Inflammatory macrophage treated with lipopolysaccharide for 4 hours (primary cell): ENCODE data around the gene PYCARD.
"Not testable (repeated sequence)": the region's sequence is repeated elsewhere in the genome, so short reads cannot be mapped to it uniquely, and the experiment has no call there.

Experiments used
- DNase-seq: peaks from one replicate; pipeline ENCODE4 v3.0.0-alpha.2; 2020

Gene PYCARD

GRCh38 chr16:31202414-31203375 is at the start of gene PYCARD:
PYCARD (minus strand) TSS chr16:31202760; CDS start chr16:31202690, 70 bp downstream.
- DNase-seq: peak; percentile 77

- DNase-seq: no peak
These were observed 48.9 kb upstream of the PYCARD start for GRCh38 chr16:31251435-31251834.

- no peak for DNase-seq
These were observed 48.3 kb upstream of the PYCARD start for GRCh38 chr16:31250782-31251384.

- DNase-seq: no peak
These were observed 45.8 kb upstream of the PYCARD start for GRCh38 chr16:31248344-31248743.

- no peak for DNase-seq
These were observed 43.7 kb upstream of the PYCARD start for GRCh38 chr16:31246296-31246695.

- not testable (repeated sequence) for DNase-seq
These were observed 43.0 kb upstream of the PYCARD start for GRCh38 chr16:31245598-31245997.

GRCh38 chr16:31243734-31244670 is 41.4 kb upstream of the PYCARD start:
- peak; percentile 88 for DNase-seq

- DNase-seq: peak; percentile 73
These were observed 39.6 kb upstream of the PYCARD start for GRCh38 chr16:31242206-31242605.

GRCh38 chr16:31238041-31238440 is 35.5 kb upstream of the PYCARD start:
- DNase-seq: no peak

GRCh38 chr16:31229501-31229900 is 26.9 kb upstream of the PYCARD start:
- DNase-seq: no peak

GRCh38 chr16:31228206-31228605 is 25.6 kb upstream of the PYCARD start:
- no peak for DNase-seq

- no peak for DNase-seq
These were observed 22.6 kb upstream of the PYCARD start for GRCh38 chr16:31225193-31225592.

- DNase-seq: no peak
These were observed 21.8 kb upstream of the PYCARD start for GRCh38 chr16:31224092-31224955.

GRCh38 chr16:31223044-31223443 is 20.5 kb upstream of the PYCARD start:
- no peak for DNase-seq

- no peak for DNase-seq
These were observed 19.0 kb upstream of the PYCARD start for GRCh38 chr16:31221357-31222160.

GRCh38 chr16:31219154-31219741 is 16.7 kb upstream of the PYCARD start:
- DNase-seq: no peak

- no peak for DNase-seq
These were observed 14.6 kb upstream of the PYCARD start for GRCh38 chr16:31217136-31217530.

- no peak for DNase-seq
These were observed 14.0 kb upstream of the PYCARD start, which contains the start of gene PYDC1 for GRCh38 chr16:31216422-31217135. PYDC1 (minus strand) TSS chr16:31217135; CDS start chr16:31217028, 107 bp downstream.

GRCh38 chr16:31215287-31216162 is 13.0 kb upstream of the PYCARD start:
- peak; percentile 65 for DNase-seq
